Stimulated activated CD4-positive, alpha-beta T cell treated with anti-CD3 and anti-CD28 coated beads, Interleukin-4, amount 100 ng/mL, for 1 hour (primary cell): ENCODE results near the gene PSPN.

Experiments used
- DNase-seq: peaks from one replicate; pipeline ENCODE4 v3.0.0-alpha.2; 2020

PSPN gene, protein sequence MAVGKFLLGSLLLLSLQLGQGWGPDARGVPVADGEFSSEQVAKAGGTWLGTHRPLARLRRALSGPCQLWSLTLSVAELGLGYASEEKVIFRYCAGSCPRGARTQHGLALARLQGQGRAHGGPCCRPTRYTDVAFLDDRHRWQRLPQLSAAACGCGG

DNA sequence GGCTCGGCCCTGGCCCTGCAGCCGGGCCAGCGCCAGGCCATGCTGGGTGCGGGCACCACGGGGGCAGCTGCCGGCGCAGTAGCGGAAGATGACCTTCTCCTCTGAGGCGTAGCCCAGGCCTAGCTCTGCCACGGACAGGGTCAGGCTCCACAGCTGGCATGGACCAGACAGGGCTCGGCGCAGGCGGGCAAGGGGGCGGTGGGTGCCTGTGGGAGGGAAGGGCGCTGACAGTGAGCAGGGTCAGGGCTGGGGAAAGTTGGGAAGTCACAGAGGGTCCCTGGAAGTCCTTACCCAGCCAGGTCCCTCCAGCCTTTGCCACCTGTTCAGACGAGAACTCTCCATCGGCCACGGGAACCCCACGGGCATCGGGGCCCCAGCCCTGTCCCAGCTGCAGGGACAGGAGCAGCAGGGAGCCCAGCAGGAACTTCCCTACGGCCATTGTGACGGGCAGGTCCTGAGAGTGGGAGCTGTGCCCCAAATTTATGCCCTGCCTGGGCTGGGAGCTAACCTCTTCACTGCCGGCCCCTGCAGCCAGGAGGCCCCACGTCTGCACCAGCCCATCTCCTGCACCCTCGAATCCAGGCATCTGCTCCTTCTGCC, at the start of gene PSPN:
TSS of gene PSPN (minus strand) at position 523 of the 600 bp plus-strand sequence. CDS start at position 439, 84 bp downstream.
- no peak for DNase-seq

DNA sequence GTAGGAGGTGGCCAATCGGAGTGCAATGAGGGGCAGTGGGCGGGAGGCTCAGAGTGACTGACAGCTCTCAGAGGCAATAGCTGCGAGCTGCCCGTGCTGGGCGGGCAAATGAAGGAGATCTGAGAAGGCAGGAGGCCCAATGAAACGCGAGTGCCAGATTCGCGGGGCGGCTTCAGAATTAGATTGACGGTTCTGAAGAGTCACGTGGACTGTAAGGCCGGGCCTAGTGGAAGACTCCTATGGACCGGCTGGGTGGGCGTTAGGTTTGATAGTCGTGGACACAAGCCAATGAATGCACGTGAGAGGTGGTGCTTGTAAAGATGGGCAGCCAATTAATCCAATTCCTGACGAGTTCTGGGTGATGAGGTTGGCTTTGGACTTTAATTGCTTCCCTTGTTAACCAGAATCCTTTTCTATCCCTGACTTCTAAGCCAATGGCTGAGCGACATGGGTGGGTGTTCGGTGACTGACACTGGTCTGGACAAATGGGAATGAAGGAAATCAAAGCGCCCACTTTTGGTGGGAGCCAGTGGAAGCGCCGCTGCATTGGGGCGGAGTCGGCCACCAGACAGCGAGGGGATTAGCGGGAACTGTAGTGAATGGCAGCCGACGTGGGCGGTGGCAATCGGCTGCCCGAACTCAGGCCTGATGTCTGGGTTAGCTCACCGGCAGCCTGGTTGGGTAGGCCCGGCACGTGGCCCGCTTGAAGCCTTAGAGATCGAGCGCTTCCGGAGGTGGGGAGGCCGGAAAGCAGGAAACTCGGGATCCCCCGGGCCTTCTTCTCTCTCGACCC, 49.4 kb upstream of the PSPN start:
- peak; percentile 98 for DNase-seq

DNA sequence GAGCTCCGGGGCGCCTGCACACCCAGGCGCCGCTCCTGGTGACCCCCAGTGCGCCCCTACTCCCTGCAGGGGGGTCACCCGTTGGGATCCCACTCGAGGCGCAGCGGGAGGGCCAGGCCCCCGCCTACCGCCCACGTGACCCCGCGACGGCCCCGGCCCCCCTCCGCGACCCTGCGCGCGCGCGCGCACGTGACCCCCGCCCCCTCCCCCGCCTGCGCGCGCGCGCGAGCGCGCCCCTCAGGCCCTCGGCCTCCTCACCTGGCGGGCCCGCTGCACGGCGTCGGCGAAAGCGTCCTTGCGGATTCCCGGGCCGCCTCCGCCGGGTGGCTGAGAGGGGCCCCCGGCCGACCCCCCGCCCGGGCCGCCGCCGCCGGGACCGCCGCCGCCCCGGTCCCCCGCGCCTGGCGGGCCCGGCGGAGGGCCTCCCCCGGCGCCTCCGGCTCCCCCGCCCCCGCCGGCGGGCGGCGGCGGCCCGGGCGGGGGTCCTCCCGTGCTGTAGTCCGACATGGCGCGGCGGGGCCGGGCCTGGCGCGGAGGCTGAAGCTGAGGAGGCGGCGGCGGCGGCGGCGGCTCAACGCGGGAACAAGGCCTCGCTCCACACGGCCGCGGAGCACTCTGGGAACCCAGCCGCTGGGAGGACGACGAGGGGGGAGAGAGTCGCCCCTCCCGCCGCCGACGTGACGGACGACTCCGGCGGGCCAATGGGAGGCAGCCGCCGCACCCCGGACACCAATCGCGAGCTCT, 48.6 kb upstream of the PSPN start, which contains the start of gene KHSRP:
TSS of gene KHSRP (minus strand) at position 617 of the 744 bp plus-strand sequence. CDS start at position 507, 110 bp downstream.
- peak; percentile 59 for DNase-seq

DNA sequence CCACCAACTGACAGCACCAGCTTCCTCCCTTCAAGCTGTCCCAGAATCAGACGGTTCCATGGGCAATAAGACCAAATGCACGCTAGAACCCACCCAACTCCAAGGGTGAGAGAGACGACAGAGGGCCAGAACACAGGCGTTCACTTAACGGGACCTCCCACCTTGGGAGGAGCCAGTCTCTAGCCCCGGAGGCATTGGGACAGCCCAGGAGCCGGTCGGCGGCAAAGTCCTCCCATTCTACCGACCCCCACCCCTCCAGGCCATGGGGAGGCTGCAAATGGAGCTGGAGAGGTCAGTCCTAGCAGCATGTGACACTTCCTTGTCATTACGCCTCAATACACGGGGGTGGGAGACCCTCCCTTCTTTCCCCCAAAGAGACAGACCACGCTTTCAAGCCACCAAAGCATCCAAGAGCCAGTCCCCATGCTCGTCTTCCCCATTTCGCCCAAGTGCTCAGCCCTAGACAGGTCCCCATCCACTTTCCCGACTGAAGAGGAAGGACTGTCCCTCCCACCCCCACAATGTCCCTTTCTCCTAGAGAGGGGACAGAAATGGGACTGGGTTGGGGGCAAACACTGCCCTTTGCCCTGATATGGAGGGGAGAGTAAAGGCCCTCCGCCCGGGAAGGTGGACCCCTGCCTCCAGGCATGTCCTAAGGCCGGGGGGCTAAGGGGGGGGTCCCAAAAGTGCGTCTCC, 47.9 kb upstream of the PSPN start:
- peak; percentile 39 for DNase-seq

DNA sequence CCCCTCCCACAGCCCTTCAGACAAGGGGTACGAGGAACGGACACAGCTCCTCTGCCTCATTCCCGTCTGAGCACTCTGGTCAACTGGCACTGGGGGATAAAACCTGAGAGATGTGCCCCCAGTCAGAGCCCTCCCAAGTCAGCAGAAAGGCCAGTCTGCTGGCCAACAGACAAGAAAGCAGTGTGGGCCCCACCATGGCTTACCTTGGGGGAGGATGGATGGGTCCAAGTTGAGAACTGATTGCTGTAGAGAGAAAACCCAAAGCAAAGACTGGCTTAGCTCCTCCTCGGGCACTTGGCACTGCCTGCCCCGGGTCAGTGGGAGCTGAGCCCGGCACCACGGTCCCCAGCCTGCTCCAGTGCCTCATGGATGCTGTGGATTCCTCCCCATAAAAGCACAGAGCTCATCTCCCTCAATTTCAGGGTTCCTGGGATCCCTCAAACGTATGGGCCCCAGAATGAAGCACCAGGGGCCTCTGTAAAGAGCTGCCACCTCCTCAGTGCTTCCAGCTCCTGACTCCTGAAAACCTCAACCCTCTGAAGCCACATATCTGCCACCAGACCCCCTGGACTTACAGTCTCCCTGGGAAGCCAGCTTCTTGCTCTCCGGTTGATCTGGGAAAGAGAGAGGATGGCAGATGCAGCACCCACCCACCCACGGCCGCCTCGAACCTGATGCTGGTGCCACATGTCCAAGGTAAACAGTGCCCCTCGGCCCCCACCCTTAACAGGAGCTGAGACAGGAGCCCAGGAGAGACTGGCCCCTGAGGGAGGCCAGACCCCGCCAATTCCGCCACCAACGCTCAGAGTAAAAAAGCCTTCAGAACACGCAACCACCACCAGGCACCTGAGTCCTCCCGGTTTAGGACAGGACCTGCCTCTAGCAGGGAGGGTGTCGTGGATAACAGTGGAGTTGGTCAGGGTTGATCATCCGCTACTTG, 45.6 kb upstream of the PSPN start:
- DNase-seq = no peak

DNA sequence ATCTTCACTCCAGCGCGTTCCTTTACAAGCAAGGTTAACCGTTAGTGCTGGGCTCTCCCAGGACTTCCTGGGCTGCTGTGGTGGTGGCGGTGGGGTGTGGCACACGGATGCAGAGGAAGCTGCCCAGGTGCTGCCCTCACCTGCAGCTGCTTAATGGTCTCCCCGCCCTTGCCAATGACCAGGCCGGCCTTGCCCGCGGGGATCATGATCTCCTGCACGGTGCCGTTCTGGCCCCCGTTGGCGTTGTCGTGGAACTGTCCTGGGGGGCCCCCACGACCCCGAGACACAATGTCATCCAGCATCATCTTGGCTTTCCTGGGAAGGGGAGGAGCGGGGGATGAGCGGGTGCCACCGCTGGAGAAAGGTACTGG, 42.8 kb upstream of the PSPN start:
- DNase-seq = no peak

DNA sequence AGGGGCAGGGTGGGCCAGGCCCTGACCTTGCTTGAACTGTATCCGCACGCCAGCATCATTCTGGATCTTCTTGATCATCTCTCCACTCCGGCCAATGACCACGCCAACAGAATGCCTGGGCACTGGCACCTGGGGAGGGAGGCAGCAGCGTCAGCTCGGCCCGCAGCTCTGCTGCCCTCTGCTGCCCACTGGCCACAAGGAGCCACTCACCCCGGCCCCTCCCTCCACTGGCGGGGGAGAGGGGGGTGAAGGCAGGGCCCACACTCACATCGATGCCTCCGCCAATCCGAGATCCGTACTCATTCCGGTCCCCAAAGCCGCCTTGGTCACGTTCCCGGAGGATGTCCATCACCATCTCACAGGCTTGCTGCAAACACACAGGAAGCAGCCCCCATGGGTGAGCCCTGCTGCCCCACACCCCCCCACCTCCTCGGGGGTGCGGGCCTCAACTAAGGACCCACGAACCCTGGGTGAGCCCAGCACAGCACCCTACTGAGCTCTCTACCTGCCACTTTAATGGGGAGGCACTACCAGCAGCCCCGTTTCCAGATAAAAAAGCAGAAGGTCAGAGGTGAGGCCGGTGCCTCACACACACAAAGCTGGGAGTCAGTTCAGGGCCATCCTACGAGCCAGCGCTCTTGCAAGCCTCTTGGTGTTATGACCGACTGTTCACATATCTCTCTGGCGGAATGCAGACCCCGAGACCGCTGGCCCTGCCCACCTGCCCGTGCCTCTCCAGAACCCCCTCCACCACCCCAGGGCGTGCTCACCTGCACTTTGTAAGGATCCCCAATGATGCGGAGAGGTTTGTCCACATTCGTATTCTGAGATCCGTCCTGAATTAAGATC, 42.2 kb upstream of the PSPN start:
- DNase-seq = no peak

DNA sequence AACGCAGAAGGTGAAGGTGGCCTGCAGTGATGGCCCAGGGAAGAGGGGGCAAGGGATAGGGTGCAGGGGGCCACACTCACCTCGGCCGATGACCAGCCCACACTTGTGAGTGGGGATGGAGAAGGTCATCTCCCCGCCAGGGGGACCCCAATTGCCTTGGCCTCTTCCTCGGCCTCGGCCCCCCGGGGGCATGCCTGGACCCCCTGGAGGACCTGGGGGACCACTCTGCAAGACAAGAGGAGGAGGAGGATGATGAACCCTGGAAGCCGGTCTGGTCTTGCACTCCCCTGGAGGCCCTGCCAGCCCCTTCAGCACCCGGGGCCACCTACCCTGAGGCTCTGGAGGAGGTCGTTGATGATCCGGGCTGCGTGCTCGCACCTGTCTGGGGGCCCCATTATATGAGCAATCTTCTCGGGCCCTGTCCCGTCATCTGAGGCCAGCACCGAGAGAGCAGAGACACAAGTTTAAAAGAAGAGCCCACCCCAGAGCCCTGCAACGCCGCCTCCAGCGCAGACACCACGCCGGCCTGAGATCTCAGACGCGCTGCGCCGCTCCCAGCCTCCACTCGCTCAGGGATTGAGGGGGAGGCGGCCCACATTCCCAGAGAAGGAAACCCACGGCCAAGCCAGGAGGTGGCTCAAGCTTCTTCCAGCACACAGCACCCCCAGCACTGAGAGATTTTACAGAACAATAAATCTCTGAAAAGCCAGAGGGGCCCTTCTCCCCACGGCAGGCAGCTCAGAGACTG, 41.1 kb upstream of the PSPN start:
- no peak for DNase-seq

DNA sequence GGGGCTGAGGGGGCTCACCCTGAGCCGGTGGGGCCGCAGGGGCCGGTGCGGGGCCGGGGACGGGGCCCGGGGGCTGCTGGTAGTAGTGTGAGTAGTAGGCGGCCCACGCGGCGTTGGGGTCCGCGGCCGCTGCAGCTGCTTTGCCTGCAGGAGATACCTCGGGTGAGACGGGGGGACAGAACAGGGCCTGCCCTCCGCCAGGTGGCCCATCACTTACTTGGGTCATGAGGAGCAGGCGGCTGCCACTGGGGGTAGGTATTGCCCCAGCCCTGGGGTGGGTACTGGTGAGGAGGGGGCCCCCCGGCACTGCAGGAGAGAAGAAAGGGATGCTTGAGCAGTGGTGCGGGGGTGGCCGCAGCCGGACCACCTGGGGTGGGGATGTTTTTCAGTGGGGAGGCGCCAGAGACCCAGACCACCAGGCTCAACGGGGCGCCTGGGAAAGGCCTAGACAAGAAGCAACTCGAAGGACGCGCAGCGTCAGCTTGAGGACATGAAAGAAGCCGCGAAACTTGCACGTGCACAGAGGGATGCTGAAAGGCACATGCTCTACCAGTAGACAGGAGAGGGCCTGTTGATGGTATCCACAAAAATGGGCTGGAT, 40.0 kb upstream of the PSPN start:
- DNase-seq = no peak

DNA sequence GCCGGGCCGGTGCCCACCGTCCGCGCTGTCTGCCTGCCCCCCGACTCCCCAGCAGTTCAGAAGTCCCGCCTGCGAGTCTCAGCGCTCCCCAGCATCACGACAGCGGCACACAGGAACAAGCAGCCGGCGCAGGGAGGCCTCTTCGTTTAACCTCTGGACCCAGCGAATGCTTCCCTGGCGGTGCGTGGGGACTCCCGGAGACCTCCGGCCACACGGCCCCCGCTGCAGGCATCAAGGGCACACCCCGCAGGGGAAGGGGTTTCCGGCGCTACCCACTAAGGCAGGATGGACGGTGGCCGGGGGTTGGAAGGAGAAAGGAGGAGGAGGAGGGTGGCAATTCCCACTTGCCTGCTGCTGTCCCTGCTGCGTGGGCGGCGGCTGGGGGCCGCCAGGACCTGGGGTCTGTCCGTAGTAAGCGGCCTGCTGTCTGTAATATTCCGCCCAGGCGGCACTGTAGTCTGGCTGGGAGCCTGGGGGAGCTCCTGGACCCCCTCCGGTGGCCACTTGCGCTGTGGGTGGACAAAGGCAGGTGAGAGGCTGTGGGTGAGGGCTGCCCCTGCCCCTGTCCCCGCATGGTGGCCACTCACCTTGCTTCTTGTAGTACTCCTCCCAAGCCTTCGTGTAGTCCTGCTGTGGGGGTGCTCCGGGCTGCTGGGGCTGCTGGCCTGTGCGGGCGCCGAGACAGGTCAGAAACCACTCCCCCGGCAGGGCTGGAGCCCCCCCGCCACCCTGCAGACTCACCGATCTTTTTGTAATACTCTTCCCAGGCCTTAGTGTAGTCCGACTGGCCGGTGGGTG, 39.3 kb upstream of the PSPN start:
- DNase-seq = no peak

DNA sequence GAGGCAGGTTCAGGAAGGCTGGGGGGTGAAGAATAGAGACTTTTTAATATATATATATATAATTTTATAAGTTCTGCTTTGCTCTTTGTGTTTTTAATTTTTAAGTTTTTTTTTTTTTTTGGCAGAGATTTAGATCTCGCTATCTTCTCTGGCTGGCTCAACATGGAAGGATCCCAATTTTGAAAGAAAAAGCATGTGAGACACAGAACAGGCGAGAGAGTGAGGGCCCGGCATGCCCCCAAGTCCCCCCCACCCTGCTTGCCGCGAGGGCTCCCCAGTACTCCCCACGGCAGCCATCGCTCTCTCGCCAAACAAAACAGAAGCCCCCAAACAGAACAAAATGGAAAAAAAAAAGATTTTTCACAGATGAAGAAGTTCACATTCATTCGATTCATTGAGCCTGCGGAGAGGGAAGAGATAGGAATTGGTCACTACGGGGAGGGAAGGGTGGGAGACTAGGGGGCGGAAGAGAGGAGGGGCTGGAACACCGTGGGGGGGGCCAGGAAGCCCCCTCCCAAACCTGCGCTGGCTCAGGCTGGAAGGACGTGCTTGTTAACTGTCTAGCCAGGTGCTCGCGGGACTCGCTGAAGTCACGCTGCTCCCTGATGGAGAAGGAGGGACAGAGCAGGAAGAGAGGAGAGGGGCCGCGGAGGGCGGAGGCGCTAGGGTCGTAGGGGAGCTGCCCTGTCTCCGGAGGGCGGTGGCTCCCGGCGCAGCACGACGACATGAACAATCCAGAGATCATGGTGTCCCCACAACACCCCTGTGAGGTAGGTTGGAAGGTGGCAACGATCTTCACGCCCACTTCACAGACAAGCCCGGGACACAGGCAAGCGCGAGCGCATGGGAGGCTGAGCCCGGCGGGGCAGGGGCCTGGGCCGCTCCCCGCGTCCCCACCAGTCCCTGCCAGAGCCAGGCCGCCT, 38.2 kb upstream of the PSPN start:
- DNase-seq = no peak

DNA sequence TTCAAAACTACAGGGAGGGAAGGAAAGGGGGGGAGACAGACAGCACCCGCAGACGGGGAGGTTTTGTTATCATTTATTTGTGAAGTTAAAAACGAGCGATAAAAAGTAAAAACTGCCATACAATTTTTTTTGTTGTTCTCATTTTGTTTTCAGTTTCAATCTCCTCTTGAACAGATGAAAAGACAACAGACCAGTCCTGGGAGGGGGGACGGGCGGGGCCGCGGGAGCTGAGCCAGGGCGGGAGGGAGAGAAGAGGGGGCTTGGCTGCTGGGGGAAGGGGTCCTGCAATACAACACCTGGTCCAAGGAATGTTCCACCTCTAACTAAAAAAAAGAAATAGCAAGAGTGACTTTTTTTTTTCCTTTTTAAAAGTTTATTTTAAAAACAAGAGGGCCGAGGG, 37.6 kb upstream of the PSPN start:
- DNase-seq = no peak

DNA sequence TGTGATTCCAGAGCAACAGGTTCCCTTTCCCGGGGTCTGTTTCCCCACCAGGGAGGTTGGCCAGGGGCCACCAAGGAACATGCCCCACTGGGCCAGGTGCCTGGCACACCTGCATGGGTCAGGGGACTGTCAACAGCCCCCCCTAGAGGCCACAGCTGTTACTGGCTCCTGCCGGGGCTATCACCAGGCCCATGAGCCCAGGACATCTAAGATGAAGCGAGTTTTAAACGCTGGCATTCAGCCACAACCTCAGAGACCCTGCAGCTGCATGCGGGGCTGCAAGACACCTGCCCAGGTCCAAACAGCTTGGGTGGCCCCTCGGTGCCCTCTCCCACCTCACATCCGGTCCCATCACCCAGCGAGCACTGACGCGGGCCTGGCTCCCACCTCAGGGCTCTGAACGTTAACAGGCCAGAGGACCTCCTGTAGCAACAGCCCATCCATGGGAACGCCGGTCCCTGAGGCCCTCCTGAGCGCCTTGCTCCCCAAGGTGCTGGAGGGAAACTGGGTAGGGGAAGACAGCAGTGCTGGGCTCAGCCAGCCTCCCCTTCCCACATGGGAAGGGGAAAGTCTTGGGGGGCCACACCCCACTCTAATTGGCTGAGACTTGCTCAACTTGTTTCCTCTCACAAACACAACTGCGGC, 36.8 kb upstream of the PSPN start:
- DNase-seq = peak; percentile 57

DNA sequence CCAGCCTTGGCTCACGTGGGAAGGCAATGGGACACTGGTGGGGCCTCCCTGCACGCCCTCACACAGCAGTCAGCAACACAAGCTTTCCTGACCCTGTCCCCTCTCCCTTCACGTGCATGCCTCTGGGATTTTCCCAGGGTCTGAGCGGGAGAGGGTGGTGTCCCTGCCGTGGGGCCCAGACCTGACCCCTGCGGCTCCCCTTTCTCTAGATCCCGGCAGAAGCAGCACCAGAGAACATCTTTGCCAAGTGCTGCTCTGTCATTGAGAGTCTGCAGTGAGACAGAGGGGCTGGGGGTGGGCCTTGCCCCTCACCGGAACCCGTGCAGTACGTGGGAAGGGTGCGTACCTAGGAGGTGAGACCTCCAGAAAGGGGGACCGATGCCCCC, 36.3 kb upstream of the PSPN start:
- no peak for DNase-seq

DNA sequence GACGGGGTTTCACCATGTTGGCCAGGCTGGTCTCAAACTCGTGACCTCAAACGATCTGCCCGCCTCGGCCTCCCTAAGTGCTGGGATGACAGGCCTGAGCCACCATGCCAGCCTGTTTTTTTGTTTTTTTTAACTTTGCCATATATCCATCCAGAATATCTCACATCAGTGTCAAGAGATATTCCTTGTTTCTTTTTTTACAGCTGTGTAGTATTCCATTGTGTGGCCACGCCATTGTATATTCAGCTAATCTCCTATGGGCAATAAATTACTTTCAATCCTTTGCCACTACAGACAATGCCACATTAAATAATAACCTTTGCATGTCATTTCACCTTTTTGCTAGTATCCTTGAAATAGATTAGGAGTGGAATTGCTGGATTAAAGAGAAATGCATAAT, 33.6 kb upstream of the PSPN start:
- DNase-seq = no peak

DNA sequence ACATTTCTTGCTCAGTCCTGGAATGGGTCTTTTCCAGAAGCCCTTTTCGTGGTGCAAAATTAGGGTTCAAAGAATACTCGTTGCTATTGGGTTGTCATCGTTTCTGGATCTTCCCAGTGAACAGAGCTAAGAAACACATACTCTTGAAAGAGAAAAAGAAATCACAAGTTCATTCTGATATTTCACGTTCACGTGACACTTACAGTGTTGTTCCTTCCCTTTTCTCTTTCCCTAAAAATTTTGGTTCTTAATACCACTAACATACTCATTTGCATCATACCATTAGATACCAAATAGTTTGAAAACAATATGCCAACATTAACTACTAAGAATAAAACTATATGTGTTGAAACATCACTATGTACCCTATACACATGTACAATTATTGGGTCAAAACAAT, 30.7 kb upstream of the PSPN start:
- no peak for DNase-seq
